Measurements from ENCODE around the gene MNT. TPM values are rescaled to one million over a fixed set of nuclear protein-coding genes. Genes with fewer than 3 reads are reported as not detected.

The MNT gene
- polyA plus RNA-seq, 1 donor (not counting 4 experiments of a cell fraction or from before 2014, with no cell fraction given): 2.0 TPM

DNA sequence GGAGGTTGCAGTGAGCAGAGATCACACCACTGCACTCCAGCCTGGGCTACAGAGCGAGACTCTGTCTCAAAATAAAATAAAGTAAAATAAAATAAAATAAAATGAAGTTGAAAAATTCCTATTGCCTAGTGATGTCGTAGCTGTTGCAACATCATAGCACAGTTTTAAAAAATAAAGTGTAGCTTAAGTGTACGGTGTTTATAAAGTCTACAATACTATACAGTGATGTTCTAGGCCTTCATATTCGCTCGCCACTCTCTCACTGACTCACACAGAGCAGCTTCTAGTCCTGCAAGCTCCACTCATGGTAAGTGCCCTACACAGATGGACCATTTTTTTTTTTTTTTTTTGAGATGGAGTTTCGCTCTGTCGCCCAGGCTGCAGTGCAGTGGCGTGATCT is 43.5 kb upstream of the MNT start:
- TF ChIP-seq CTCF (optimal IDR thresholded peaks at IDR 0.05 in 1 of 3, IDR thresholded peaks at IDR 0.05 in 1 of 3, conservative IDR thresholded peaks at IDR 0.05 in 1 of 3; ENCODE audit: extremely low read depth in 1 of 3, insufficient read depth in 2 of 3, low read length in 3 of 3) (no peak), EZH2 (IDR thresholded peaks at IDR 0.05; ENCODE audit: low read length) (no peak)
- Histone ChIP-seq H3K4me1 (ENCODE audit: control insufficient read depth, extremely low read depth, insufficient read depth, low read length) (no peaks in the 10 kb centered on the region), H4K20me1 (ENCODE audit: control insufficient read depth, extremely low read depth, insufficient read depth, low read length) (no peaks in the 10 kb centered on the region), H3K79me2 (ENCODE audit: control insufficient read depth, insufficient read depth, low read length) (no peaks in the 10 kb centered on the region), H3K4me3 (ENCODE audit: control insufficient read depth in 2 of 3, extremely low read depth in 1 of 3, insufficient read depth in 2 of 3, low read depth in 1 of 3, low read length in 3 of 3) (no peak overlapping the region), H3K9ac (ENCODE audit: control insufficient read depth, extremely low read depth, insufficient read depth, low read length) (no peak overlapping the region), H3K4me2 (ENCODE audit: control insufficient read depth, extremely low read depth, insufficient read depth, low read depth, low read length) (no peak overlapping the region), H3K9me3 (ENCODE audit: control insufficient read depth, low read depth, low read length) (no peaks in the 10 kb centered on the region), H3K36me3 (ENCODE audit: control insufficient read depth in 2 of 2, extremely low read depth in 1 of 2, insufficient read depth in 2 of 2, low read length in 2 of 2) (peaks cover under 1 to 4% of the 10 kb centered on the region in 2 experiments), H3K27me3 (ENCODE audit: control insufficient read depth, extremely low read depth, insufficient read depth, low read length) (no peaks in the 10 kb centered on the region), H3K9me1 (ENCODE audit: control insufficient read depth, extremely low read depth, insufficient read depth, low read length) (no peaks in the 10 kb centered on the region), H3K27ac (ENCODE audit: control insufficient read depth, insufficient read depth, low read length) (no peak overlapping the region), H2AFZ (ENCODE audit: control insufficient read depth, low read length) (no peak overlapping the region)
- DNase-seq (ENCODE audit: low read depth, low spot score): no peak
- FAIRE-seq: no peak
- dilution Hi-C loops (cut with MboI; ENCODE audit: extremely low pct_ligation_motif_present, low sequenced_read_pairs): no loop called here

DNA sequence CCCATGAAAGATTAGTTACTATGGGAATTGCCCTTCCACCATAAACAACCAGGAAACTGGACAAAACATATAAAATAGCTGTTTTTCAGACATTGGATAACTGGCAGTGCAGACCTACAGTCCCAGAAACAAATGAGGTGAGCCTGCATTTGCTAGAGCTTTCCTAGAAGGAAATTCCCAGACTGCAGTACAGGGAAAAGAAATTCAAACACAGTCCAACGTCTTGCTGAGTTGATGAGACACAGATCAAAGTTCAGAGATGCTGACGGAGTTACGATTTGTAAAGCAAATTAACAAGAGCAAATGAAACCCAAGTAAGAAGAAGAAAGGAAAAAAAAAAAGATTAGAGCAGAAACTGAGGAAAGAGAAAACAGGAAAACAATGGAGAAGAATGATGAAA is 41.3 kb upstream of the MNT start:
- no peak overlapping the region for H3K4me3 ChIP-seq (ENCODE audit: control insufficient read depth in 2 of 3, extremely low read depth in 1 of 3, insufficient read depth in 2 of 3, low read depth in 1 of 3, low read length in 3 of 3)
- no peaks in the 10 kb centered on the region for H3K9me3 ChIP-seq (ENCODE audit: control insufficient read depth, low read depth, low read length)
- FAIRE-seq (no peak), DNase-seq (ENCODE audit: low read depth, low spot score) (no peak)
- dilution Hi-C loops (cut with MboI; ENCODE audit: extremely low pct_ligation_motif_present, low sequenced_read_pairs): no loop called here
- H2AFZ ChIP-seq (ENCODE audit: control insufficient read depth, low read length): no peak overlapping the region
- TF ChIP-seq EZH2 (IDR thresholded peaks at IDR 0.05; ENCODE audit: low read length) (no peak), CTCF (optimal IDR thresholded peaks at IDR 0.05 in 1 of 3, IDR thresholded peaks at IDR 0.05 in 1 of 3, conservative IDR thresholded peaks at IDR 0.05 in 1 of 3; ENCODE audit: extremely low read depth in 1 of 3, insufficient read depth in 2 of 3, low read length in 3 of 3) (no peak)
- H3K4me1 ChIP-seq (ENCODE audit: control insufficient read depth, extremely low read depth, insufficient read depth, low read length): no peaks in the 10 kb centered on the region
- no peaks in the 10 kb centered on the region for H3K27me3 ChIP-seq (ENCODE audit: control insufficient read depth, extremely low read depth, insufficient read depth, low read length)
- no peak overlapping the region for H3K9ac ChIP-seq (ENCODE audit: control insufficient read depth, extremely low read depth, insufficient read depth, low read length)
- H3K79me2 ChIP-seq (ENCODE audit: control insufficient read depth, insufficient read depth, low read length): no peaks in the 10 kb centered on the region
- H3K9me1 ChIP-seq (ENCODE audit: control insufficient read depth, extremely low read depth, insufficient read depth, low read length): no peaks in the 10 kb centered on the region
- H3K4me2 ChIP-seq (ENCODE audit: control insufficient read depth, extremely low read depth, insufficient read depth, low read depth, low read length): no peak overlapping the region
- H4K20me1 ChIP-seq (ENCODE audit: control insufficient read depth, extremely low read depth, insufficient read depth, low read length): no peaks in the 10 kb centered on the region
- H3K36me3 ChIP-seq (ENCODE audit: control insufficient read depth in 2 of 2, extremely low read depth in 1 of 2, insufficient read depth in 2 of 2, low read length in 2 of 2): peaks cover 6 to 7% of the 10 kb centered on the region in 2 experiments
- no peak overlapping the region for H3K27ac ChIP-seq (ENCODE audit: control insufficient read depth, insufficient read depth, low read length)

Data from keratinocyte (primary cell).